GM20431 (cell line): Measurements from ENCODE around the gene PRICKLE2.

Experiments
- in situ Hi-C: fragments of 300-500 bp; cut with MseI, MboI; formaldehyde crosslinking; loops from one replicate; pipeline ENCODE4 v1.15.0; 2020; ENCODE audit warnings: low sequenced_read_pairs; ENCODE audit not compliant: unreplicated experiment

PRICKLE2 gene

GRCh38 chr3:64199932-64200331 lies 25.3 kb downstream of the PRICKLE2 start:
- in situ Hi-C loops, result no loop called here

GRCh38 chr3:64196236-64196929 lies 28.9 kb downstream of the PRICKLE2 start:
- in situ Hi-C loops, result no loop called here

DNA sequence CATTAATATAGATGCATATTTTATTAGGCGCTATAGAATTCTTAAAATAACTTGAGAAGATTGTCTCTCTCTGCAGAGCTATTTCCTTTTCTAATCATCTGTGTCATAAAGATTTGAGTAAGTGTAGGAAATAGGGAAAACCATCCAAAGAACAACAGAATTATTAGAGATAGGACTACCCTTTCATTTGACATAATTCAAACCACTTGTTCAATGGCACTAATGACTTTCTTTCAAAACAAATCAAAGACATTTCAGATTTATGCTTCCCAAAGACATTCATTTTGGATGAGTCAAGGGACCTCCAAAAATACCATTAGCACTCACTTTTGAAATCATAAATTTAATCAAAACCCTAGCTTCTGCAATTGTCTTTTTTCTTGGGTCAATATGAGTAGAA lies 29.5 kb downstream of the PRICKLE2 start:
- in situ Hi-C loops, result no loop called here

DNA sequence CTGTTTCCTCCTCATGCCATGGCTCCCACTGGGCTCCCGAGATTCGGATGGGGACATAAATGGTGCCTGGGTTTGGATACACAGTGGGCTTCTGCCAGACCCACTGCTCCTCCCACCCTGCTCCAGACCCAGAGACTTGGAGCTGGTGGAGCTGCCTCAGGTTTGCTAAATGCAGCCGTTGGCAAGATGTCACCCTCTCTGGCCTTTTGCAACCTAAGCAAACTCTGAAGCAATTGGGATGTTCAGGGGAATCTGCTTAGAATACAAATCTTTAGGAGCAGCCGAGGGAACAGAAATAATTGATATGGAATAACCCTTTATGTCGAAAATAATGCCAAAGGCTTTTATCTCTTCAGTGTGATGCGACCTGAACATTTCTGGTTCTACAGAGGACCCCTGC lies 33.4 kb downstream of the PRICKLE2 start:
- in situ Hi-C loops, result no loop called here

DNA sequence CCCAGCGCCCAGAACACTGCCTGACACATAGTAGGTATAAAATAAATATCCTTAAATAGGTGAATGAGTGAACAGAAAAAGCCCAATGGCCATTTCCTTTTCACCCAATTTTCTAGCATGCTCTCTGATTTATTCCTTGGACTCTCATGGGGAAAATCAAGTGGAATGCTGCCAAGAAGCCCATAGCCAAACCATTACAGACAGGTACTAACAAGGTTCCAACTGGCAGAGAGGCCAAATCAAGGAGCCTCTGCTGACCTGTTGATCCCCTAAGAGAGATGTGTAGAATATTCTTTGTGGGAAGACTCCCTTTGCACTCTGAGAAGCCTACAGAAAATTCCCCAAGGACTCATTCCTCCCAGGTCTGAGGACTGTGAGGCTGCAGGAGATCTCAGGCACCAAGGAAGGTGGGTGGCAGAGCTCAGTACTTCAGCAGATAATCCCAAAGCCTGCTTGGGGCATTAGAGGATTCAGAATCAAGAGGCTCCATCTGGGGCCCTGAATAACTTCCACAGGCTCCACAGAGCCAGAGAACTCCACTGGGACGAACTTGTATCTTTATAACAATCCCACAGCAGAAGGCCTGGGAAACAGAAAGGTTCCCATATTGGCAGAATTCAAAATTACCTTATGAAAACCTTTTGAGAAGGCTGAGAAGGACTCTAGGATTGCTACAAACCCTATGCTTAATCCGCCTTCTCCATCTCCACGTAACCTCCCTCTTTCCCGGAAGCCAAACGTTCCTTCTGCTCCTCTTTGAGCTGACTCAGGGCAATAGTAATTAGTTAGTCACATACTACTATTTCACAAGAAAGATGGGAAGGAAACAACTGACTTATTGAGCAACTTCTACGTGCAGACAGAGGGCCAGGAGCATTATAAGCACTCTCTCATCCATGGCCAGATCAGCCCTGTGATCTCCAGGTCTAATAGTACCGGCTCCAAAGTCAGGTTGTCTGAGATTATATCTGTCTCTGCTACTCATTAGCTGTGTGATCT lies 34.5 kb downstream of the PRICKLE2 start:
- in situ Hi-C loops, result no loop called here

GRCh38 chr3:64188810-64189560 lies 36.3 kb downstream of the PRICKLE2 start:
- in situ Hi-C loops, result no loop called here

GRCh38 chr3:64187065-64187959 lies 38.0 kb downstream of the PRICKLE2 start:
- in situ Hi-C loops, result no loop called here

- in situ Hi-C loops, result no loop called here
These were observed 38.6 kb downstream of the PRICKLE2 start for GRCh38 chr3:64186667-64187064.

- in situ Hi-C loops, result no loop called here
These were observed 39.8 kb downstream of the PRICKLE2 start for GRCh38 chr3:64185436-64185835.

DNA sequence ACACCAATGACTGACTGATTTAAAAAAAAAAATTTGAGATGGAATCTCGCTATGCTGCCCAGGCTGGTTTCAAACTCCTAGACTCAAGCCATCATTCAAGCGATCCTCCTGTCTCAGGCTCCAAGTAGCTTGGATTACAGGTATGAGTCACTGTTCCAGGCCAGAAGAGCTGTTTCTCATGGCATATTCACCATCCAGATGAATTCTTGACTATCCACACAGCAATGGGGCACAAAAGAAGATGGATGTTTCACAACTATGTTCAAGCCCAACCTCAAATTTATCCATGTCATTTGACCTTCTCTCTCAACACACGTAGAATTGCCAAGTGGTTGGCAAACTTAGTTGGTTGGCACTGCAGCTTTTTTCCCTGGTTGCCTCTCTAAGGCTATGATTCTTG lies 40.6 kb downstream of the PRICKLE2 start:
- in situ Hi-C loops, result no loop called here

- in situ Hi-C loops, result no loop called here
These were observed 45.4 kb downstream of the PRICKLE2 start for GRCh38 chr3:64179860-64180259.

- in situ Hi-C loops, result no loop called here
These were observed 46.0 kb downstream of the PRICKLE2 start for GRCh38 chr3:64179249-64179648.

DNA sequence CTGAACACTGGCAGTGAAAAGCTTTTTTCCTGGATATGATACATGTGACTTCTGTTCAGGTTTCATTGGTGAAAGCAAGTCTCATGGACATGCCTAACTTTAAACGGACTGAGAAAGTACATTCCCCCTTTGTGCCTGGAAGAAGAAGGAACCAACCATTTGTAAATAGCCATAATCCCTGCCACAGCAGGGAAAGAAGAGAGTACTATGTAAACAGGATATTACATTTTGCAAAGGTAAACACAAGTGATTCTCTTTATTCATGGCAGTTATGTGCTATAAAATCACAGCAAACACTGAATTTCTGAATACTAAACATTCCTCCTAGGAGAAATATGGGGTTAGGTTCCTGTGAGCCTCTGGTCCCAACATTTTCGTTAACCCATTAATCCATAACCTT lies 46.8 kb downstream of the PRICKLE2 start:
- in situ Hi-C loops, result no loop called here

DNA sequence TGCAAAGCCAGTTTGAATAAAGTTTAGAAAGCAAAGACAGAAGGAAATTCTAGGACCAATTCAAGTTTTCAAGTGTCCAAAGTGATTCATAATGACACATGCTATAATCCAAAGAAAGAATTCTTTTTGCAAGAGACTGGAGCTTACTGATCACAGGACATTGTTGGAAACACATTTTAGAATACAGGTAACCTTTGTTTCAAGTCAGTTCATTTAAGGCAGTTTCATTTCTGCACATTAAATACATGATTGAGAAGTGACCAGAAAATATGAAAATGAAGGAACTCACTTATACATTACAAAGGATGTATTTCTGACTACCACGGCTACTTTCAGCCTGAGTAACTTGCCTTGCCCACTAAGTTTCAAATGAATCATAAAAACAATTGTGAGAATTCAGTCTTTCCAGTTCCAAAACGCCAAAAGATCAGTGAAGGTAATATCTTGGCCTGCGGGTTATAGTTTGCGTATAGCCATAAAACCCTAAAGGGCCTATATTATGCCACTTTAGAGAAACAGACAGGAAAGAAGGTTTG lies 48.7 kb downstream of the PRICKLE2 start:
- in situ Hi-C loops, result no loop called here

GRCh38 chr3:64174328-64174727 lies 50.9 kb downstream of the PRICKLE2 start:
- in situ Hi-C loops, result no loop called here

DNA sequence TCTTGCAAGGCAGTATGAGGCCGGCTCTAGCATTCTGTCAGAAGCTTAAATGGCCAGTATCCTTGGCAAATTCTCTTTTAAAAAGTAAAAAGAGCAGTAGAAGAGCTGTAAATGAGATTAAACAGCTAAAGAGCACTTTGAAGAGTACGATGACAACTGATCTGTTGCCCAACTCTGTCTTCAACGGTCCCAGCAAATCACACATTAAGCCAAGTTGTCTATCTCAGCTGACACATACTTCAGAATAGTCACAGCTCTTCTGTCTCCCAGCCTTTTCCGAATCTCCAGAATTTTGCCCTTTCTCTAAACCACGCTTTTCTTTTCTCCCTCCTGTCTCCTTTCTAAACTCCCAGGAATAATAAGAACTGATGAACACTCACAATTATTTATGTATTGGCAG lies 51.7 kb downstream of the PRICKLE2 start:
- in situ Hi-C loops, result no loop called here

- in situ Hi-C loops, result no loop called here
These were observed 55.0 kb downstream of the PRICKLE2 start for GRCh38 chr3:64170270-64170669.

DNA sequence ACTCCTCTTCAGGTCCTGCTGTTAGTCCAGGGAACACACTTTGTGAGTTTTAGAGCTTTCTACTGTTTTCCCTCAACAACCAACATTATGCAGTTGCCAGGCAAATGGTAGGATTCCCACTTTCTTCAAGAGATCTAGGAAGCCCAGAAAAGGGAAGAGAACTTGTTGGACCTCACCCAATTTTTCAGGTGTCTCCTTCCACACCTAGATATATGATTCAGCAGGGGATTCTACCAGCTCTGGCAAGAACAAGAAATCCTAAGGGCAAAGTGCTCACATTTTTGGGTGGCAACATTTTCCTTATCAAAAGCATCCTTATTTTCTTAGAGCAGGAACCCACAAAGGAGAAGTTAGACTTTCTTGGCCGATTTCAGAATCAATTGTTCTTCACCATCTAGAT lies 57.4 kb downstream of the PRICKLE2 start:
- in situ Hi-C loops, result no loop called here

GRCh38 chr3:64167351-64167750 lies 57.9 kb downstream of the PRICKLE2 start:
- in situ Hi-C loops, result no loop called here
